ENCODE results near the gene WNT9A. TPM values are rescaled to one million over a fixed set of nuclear protein-coding genes. Genes with fewer than 3 reads are reported as not detected.

The WNT9A gene
- total and polyA plus RNA-seq, 3 donors from 2014 or later: 3.1 to 4.3 (median 3.5) TPM

DNA sequence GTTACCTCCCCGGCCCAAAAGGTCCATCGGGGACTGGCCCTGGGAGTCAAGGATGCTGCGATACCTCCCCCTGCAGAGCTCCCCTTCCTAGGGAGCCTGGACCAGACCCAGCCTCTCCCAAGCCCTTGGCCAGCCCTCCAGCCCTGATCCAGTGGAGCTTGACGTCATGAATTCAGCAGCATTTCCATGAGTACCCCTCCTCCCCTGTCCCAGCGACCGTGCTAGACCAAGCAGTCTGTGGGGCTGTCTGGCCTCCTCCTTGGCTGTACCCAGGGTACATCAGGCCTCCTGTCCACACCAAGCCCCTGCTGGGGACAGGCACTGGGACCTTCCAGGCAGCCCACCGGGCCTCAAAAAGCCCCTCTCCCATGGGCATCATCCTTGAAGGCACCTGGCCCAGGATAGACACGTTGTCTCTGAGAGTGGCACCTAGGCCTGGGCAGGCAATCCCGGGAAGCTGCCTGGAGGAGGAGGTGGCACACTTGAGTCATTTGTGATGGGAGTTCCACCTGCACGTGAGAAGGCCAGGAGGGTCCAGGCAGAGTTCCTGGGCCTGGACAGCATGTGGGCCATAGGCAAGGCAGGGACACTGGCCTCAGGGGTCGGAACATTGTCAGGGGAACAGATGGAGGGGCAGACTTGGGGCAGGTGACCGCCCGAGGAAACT is 46.4 kb downstream of the WNT9A start:
- TF ChIP-seq, protein P1, sequence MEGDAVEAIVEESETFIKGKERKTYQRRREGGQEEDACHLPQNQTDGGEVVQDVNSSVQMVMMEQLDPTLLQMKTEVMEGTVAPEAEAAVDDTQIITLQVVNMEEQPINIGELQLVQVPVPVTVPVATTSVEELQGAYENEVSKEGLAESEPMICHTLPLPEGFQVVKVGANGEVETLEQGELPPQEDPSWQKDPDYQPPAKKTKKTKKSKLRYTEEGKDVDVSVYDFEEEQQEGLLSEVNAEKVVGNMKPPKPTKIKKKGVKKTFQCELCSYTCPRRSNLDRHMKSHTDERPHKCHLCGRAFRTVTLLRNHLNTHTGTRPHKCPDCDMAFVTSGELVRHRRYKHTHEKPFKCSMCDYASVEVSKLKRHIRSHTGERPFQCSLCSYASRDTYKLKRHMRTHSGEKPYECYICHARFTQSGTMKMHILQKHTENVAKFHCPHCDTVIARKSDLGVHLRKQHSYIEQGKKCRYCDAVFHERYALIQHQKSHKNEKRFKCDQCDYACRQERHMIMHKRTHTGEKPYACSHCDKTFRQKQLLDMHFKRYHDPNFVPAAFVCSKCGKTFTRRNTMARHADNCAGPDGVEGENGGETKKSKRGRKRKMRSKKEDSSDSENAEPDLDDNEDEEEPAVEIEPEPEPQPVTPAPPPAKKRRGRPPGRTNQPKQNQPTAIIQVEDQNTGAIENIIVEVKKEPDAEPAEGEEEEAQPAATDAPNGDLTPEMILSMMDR (IDR thresholded peaks at IDR 0.05): no peak
- TF ChIP-seq POLR2A (IDR thresholded peaks at IDR 0.05): no peak
- no peaks in the 10 kb centered on the region for H3K27me3 ChIP-seq
- H3K9me3 ChIP-seq: no peaks in the 10 kb centered on the region
- no peaks in the 10 kb centered on the region for H3K36me3 ChIP-seq (ENCODE audit: low read depth, missing control alignments)
- peaks cover 14% of the 10 kb centered on the region for H3K4me1 ChIP-seq
- DNase-seq: no peak
- no peak overlapping the region for H3K27ac ChIP-seq
- WGBS, 2 donors: 92 to 100% methylated on average over 10 to 13 of the region's 13 CpGs
- intact Hi-C loops (cut with DNase I; ENCODE audit: low total_unique reads): no loop called here
- no peak overlapping the region for H3K4me3 ChIP-seq

DNA sequence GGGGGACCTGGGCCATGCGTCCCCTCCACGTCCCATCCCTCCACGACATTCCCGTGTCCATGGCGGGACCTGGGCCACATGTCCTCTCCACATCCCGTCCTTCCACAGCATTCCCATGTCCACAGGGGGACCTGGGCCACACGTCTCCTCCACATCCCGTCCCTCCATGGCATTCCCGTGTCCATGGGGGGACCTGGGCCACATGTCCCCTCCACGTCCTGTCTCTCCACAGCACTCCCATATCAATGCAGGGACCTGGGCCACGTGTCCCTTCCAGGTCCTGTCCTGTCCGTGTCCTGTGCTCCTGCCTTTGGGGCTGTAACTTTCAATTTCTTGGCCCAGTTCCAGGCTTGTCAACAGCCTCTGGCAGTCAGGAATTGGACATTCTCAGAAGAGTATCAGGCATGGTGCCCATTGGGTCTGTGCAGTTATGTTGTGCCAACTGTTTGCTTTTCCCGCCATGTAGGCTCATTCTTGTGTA is 47.1 kb downstream of the WNT9A start:
- Histone ChIP-seq H3K36me3 (ENCODE audit: low read depth, missing control alignments) (no peaks in the 10 kb centered on the region), H3K4me3 (no peak overlapping the region), H3K9me3 (no peaks in the 10 kb centered on the region), H3K27ac (no peak overlapping the region), H3K4me1 (peaks cover 18% of the 10 kb centered on the region), H3K27me3 (no peaks in the 10 kb centered on the region)
- no peak for DNase-seq
- WGBS, 2 donors: 90 to 92% methylated on average over 13 of the region's 13 CpGs
- intact Hi-C loops (cut with DNase I; ENCODE audit: low total_unique reads): no loop called here
- TF ChIP-seq POLR2A (IDR thresholded peaks at IDR 0.05): no peak
- TF ChIP-seq, protein P1 (IDR thresholded peaks at IDR 0.05): no peak

DNA sequence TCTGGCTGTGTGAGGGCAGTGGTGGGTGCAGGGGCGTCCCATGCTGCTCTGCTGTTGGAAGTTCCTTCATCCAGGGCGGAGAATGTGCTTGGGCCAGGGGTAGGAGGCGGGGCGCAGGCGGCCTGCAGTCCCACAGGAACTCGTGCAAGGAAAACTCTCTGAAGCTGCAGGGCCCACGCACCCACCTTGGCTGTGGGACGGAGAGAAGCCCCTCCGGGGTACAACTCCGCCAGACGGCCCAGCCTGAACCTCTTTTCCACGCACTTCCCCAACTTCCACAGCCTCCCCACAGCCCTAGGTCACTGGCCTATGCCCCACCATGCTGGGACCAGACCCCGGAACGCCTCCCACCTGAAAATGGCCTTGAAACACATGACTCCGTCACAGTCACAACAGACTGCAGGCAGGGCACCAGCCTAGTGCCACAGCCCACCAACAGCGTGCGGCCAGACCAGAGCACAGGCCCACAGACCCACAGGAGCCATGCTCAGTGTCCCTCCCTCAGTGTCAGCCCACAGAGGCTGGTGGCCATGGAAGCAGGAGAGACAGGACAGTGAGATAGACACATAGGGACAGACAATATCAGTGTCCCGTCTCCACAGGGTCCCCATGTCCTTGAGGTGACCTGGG is 47.8 kb downstream of the WNT9A start:
- Histone ChIP-seq H3K36me3 (ENCODE audit: low read depth, missing control alignments) (no peaks in the 10 kb centered on the region), H3K27me3 (no peaks in the 10 kb centered on the region), H3K4me3 (no peak overlapping the region), H3K9me3 (no peaks in the 10 kb centered on the region), H3K27ac (no peak overlapping the region), H3K4me1 (peaks cover 19% of the 10 kb centered on the region)
- intact Hi-C loops (cut with DNase I; ENCODE audit: low total_unique reads): no loop called here
- WGBS, 2 donors: 75 to 79% methylated on average over 10 to 18 of the region's 18 CpGs
- no peak for DNase-seq
- no peak for TF ChIP-seq POLR2A (IDR thresholded peaks at IDR 0.05)
- TF ChIP-seq, protein P1 (IDR thresholded peaks at IDR 0.05): no peak

DNA sequence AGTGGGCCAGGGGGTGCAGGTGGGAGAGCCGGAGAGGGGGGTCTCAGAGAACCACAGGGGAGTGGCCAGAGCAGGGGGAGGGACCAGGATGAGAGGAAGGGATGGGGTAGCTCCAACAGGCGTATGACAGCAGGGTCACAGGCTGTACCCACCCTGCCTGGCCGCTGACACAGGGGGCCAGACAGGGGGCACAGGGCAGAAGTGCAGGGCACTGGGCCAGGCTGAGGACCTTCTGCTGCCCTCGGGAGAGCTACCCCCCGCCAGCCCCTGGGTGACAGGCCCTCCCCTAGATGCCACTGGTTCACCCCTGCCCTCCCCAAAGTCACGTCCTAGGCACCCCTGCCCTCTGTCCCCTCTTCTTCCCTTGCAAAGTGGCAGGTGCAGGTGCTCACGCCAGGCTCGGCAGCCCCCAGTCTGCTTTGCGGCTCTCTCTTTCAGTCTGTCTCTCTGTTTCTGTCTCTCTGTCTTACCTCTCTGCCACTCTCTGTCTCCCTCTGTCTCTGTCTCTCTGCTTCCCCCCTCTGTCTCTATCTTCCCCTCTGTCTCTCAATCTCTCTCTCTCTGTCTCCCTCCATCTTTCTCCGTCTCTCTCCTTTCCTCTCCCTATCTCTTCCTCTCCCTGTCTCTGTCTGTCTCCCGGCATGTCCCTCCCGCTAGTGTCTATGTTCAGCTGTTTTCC is 48.5 kb downstream of the WNT9A start:
- Histone ChIP-seq H3K4me3 (no peak overlapping the region), H3K4me1 (peaks cover 19% of the 10 kb centered on the region), H3K36me3 (ENCODE audit: low read depth, missing control alignments) (no peaks in the 10 kb centered on the region), H3K9me3 (no peaks in the 10 kb centered on the region), H3K27me3 (no peaks in the 10 kb centered on the region), H3K27ac (no peak overlapping the region)
- TF ChIP-seq, protein P1 (IDR thresholded peaks at IDR 0.05): no peak
- TF ChIP-seq POLR2A (IDR thresholded peaks at IDR 0.05): no peak
- intact Hi-C loops (cut with DNase I; ENCODE audit: low total_unique reads): no loop called here
- DNase-seq: no peak
- WGBS, 2 donors: 74 to 80% methylated on average over 10 to 12 of the region's 12 CpGs
